Activated CD4-positive, alpha-beta T cell treated with anti-CD3 and anti-CD28 coated beads for 1 hour (primary cell): ENCODE data around the gene ZEB2.

Experiments used
- DNase-seq: peaks from one replicate; pipeline ENCODE4 v3.0.0-alpha.2; 2020

Gene ZEB2

DNA sequence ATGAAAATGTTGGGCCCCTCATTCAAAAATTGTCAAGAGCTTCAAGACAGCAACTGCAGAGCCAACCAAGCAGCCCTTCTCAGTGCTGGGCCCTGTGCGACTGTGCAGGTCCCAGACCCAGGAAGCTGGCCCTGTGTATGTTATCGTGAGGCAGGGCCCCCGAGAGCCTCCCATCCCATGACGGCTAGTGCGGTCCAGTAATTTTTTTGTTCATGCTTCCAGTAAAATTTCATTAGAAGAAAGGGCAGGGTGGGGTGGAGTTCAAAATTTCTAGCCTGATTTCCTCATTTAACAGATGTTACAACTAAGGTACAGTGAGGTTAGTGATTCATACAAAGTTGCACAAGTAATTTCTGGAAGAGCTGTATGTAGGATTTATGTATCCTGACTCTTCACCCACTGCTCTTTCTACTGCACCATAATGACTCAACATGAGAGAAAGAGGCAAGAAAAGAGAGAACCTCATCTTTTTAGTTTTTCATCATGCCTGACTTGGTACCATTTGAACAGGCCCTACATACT is 105.5 kb downstream of the ZEB2 start:
- DNase-seq = no peak

GRCh38 chr2:144412709-144413108 is 107.2 kb downstream of the ZEB2 start:
- DNase-seq = no peak

GRCh38 chr2:144411473-144411872 is 108.4 kb downstream of the ZEB2 start:
- no peak for DNase-seq

GRCh38 chr2:144409241-144409640 is 110.7 kb downstream of the ZEB2 start:
- no peak for DNase-seq

DNA sequence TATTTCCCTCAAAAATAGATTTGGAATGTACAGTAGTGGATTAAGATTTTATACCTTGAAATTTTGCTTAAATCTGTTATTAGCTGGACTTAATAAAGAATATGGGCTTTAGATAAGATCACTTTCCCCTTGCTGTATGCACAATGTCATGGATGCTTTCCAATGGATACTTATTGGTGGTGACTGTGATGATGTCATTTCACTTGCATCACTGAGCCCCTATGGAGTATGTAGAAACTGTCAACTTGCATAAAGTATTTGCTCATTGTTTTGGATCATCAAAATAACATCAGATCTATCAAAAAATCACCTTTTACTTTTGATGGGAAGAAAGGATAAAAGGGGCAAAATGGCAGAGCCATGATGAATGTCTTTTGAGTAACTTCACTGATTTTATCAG is 112.7 kb downstream of the ZEB2 start:
- no peak for DNase-seq

- DNase-seq = no peak
Observed at GRCh38 chr2:144405982-144406788, 113.7 kb downstream of the ZEB2 start.

- no peak for DNase-seq
Observed at GRCh38 chr2:144405321-144405720, 114.6 kb downstream of the ZEB2 start.

GRCh38 chr2:144404586-144405314 is 115.2 kb downstream of the ZEB2 start:
- DNase-seq = no peak

DNA sequence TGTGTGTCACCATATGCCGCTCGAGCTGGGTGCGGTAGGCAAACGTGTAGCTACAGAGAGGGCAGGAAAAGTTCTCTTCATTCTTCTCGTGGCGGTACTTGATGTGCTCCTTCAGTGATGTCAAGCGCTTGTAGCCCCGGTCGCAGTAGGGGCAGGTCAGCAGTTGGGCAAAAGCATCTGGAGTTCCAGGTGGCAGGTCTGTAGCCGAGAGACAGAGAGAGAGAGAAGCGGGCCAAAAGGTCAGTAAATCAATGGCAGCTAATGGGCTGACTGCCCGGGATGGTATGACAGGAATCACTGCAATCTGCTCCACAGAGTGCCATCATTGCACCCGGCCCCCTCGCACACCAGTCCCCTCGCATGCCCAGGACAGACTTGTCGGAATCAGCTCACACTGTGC is 116.0 kb downstream of the ZEB2 start:
- no peak for DNase-seq

DNA sequence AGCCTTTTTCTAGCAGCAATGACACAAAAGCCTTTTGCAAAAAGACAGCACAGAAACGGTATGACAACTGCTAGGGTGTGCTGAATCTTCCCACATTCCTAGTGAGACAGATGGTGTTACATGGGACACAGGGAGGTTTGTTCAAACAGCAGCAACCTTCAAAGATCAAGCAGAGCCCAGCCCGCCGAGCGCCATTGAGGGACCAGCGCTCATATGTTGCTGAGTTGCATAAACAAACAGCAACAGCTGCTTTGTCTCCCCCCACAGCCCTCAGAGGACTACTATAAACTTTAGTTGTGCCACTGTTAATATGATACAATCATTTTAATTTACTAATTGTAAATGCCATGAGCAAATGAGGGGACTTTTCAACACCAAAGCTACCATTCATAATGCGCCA is 117.7 kb downstream of the ZEB2 start:
- DNase-seq = no peak

- DNase-seq = no peak
Observed at GRCh38 chr2:144401036-144401435, 118.9 kb downstream of the ZEB2 start.

DNA sequence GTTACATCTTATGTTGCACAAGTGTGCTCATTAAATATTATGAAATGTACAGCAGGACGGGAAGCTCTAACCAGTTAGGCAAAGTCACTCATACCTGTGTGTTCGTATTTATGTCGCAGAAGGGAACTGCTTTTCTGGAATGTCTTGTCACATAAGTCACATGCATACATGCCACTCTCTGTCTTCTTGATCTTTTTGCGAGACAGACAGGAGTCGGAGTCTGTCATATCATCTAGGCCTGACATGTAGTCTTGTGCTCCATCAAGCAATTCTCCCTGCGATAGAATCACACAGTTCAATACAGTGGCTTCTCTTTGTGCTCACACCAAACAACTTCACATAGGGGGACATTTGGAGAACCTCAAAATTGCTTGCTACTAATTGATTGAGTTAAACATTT is 123.6 kb downstream of the ZEB2 start:
- DNase-seq = no peak

GRCh38 chr2:144390424-144391020 is 129.4 kb downstream of the ZEB2 start:
- DNase-seq = no peak

DNA sequence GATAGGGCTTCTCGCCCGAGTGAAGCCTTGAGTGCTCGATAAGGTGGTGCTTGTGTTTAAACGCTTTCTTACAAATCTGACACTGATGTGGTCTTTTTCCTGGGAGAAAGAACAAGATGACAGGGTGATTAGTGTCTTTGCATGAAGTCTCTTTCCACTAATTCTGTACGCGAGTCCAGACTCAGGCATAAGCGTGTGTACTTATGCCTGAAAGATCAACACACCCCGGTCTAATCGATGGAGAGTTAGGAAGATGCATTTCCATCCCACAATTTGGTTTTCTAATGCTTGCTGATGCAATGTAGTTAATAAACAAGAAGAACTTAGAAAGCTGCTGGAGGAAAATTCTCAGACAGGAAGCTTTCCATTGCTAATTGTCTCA is 130.0 kb downstream of the ZEB2 start:
- DNase-seq = no peak

GRCh38 chr2:144389151-144389929 is 130.6 kb downstream of the ZEB2 start:
- DNase-seq = no peak

DNA sequence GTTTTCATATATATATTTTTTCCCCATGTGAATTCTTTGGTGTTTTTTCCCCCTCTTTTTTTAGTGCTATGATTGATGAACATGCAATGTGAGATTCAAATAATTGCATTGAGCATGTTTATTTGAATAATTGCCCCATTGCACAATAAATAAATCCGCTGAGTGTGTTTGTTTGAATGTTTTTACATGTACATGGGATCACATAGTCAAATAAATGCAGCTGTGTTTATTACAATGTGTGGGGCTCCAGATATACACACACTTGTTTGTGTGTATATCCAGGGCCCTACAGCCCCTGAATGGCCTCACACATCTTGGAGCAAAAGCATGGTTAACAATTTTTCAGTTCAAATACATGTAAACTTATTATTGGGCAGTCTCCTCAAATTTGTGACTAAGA is 134.5 kb downstream of the ZEB2 start:
- DNase-seq = no peak

DNA sequence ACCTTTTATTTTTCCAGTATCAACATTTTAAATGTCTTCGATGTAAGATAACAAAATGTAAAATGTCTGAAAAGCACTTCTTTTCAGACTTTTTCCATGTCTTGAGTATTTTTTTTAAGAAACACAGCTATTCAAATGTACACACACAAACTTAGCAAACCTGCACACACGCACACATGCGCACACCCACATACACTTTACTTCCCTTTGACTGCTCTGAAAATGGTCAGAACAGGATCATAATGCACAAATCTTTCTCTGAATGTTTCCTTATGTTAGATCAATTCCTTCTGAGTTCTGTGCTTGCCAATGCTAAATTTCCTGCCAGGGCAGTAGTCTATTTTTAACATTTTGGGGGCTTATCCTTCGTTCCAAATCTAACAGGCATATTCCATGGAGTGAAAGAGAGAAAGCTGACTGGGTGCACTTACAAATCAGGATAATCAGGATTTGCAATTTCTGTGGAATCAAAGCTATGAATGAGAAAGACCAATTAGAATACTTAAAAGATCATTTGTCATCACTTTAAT is 136.3 kb downstream of the ZEB2 start:
- no peak for DNase-seq

GRCh38 chr2:144382849-144383248 is 137.1 kb downstream of the ZEB2 start:
- DNase-seq = no peak

DNA sequence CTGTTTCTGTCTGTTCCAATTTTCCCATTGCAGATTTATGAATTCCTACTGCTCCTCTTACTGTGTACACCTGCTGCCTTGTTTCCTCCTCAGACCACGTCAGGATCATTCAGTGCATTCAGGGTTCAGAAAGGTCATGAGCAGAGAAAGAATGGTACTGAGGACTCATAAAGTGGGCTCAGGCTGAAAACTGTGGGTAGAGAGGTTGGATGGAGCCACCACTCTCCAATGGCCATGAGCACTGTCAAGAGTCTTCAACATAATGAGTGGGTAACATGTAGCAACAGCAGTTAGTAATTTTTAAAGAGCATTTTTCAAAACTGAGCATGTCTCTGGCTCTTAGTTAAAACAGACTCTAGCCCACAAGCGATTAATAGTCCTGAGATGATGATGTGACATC is 138.2 kb downstream of the ZEB2 start:
- DNase-seq = no peak

- DNase-seq = no peak
Observed at GRCh38 chr2:144379851-144380311, 140.0 kb downstream of the ZEB2 start.

GRCh38 chr2:144378551-144378950 is 141.4 kb downstream of the ZEB2 start:
- no peak for DNase-seq

DNA sequence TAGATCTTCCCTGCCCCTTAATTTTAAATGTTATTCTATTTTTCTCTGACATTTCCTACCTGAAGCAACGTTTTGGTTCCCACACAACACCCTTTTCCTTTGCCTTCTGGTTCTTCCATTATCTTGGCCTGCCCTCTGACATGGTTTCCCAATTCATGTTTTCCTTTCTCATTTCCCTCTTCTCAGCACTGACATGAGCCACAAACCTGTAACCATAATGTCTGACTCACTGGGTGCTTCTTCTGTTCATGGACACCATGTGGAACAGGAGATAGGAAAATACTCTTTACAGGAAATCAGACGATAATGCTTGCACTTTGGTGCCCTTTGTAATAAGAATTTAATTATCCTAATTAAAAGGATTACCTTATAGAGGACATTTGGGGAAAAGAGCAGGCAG is 142.0 kb downstream of the ZEB2 start:
- no peak for DNase-seq

DNA sequence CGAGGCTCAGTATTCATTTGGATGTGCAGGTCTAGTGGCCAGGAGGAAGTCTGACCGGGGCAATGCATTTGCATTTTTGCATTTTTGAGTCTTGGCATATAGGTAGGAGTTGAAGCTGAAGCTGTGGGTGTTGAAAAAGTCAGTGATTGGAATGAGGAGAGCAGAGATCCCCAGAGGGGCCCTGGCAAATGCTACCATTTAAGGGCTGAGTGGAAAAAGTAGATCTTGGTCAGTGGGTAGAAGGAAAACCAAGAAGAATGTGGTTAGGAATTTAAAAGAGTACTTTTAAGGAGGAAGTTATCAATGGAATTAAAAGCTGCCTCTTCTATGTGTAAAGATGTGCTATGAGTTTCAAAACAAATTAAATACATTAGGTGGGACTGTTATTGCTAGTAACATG is 143.0 kb downstream of the ZEB2 start:
- DNase-seq = no peak
